H9 (cell line): ENCODE measurements around the gene IL1B. TPM values are rescaled to one million over a fixed set of nuclear protein-coding genes. Genes with fewer than 3 reads are reported as not detected.

Experiments
- DNase-seq: peaks from one replicate; pipeline ENCODE4 v3.0.0-alpha.2; 2017
- H2AFZ ChIP-seq: one replicate; pipeline ENCODE4 v1.6.1; 2013; ENCODE audit warnings: mild to moderate bottlenecking, low read length, control low read depth, moderate library complexity
- H2AK5ac ChIP-seq: 2 replicates; pipeline ENCODE4 v1.6.1; 2013; ENCODE audit warnings: low read length, control low read depth, mixed read lengths; ENCODE audit not compliant: insufficient read length
- H2BK120ac ChIP-seq: one replicate; pipeline ENCODE4 v1.6.1; 2013; ENCODE audit warnings: low read depth, mild to moderate bottlenecking, low read length, control low read depth, inconsistent platforms; ENCODE audit not compliant: poor library complexity, severe bottlenecking
- H2BK12ac ChIP-seq: 2 replicates; pipeline ENCODE4 v1.6.1; 2013; ENCODE audit warnings: low read length, control low read depth, mixed read lengths, low read depth; ENCODE audit not compliant: insufficient read length
- H2BK15ac ChIP-seq: 2 replicates; pipeline ENCODE4 v1.6.1; 2013; ENCODE audit warnings: low read depth, low read length, control low read depth
- H2BK20ac ChIP-seq: one replicate; pipeline ENCODE4 v1.6.1; 2013; ENCODE audit warnings: low read depth, mild to moderate bottlenecking, low read length, control low read depth, inconsistent platforms; ENCODE audit not compliant: poor library complexity, severe bottlenecking
- H2BK5ac ChIP-seq: 2 replicates; pipeline ENCODE4 v1.6.1; 2013; ENCODE audit warnings: low read length, control low read depth, mixed read lengths; ENCODE audit not compliant: insufficient read length
- H3K14ac ChIP-seq: 2 replicates; pipeline ENCODE4 v1.6.1; 2013; ENCODE audit warnings: low read length, control low read depth; ENCODE audit not compliant: insufficient read depth
- H3K18ac ChIP-seq: 2 replicates; pipeline ENCODE4 v1.6.1; 2013; ENCODE audit warnings: low read depth, mild to moderate bottlenecking, mixed read lengths, low read length, control low read depth; ENCODE audit not compliant: insufficient read length
- H3K23ac ChIP-seq: 2 replicates; pipeline ENCODE4 v1.6.1; 2013; ENCODE audit warnings: low read length, control low read depth, mixed read lengths, low read depth; ENCODE audit not compliant: insufficient read length
- H3K23me2 ChIP-seq: 2 replicates; pipeline ENCODE4 v1.6.1; 2013; ENCODE audit warnings: low read depth, mild to moderate bottlenecking, mixed read lengths, low read length, control low read depth; ENCODE audit not compliant: insufficient read length, poor library complexity, severe bottlenecking
- H3K27ac ChIP-seq: 2 replicates; pipeline ENCODE4 v1.5.1; 2013; ENCODE audit warnings: low read length, control low read depth, mixed read lengths, low read depth; ENCODE audit not compliant: insufficient read length
- H3K27me3 ChIP-seq: 2 replicates; pipeline ENCODE4 v1.6.1; 2013; ENCODE audit warnings: low read length, control low read depth, inconsistent platforms; ENCODE audit not compliant: insufficient read depth
- H3K4ac ChIP-seq: 2 replicates; pipeline ENCODE4 v1.6.1; 2013; ENCODE audit warnings: low read depth, mild to moderate bottlenecking, control low read depth, inconsistent platforms, low read length, moderate library complexity
- H3K4me1 ChIP-seq: 2 replicates; pipeline ENCODE4 v1.6.1; 2013; ENCODE audit warnings: low read length, control low read depth, inconsistent platforms; ENCODE audit not compliant: insufficient read depth
- H3K4me2 ChIP-seq: 2 replicates; pipeline ENCODE4 v1.6.1; 2013; ENCODE audit warnings: low read length, control low read depth, mixed read lengths; ENCODE audit not compliant: insufficient read length, insufficient read depth
- H3K56ac ChIP-seq: 2 replicates; pipeline ENCODE4 v1.6.1; 2013; ENCODE audit warnings: low read depth, mild to moderate bottlenecking, mixed read lengths, low read length, control low read depth; ENCODE audit not compliant: insufficient read length
- H3K79me1 ChIP-seq: 2 replicates; pipeline ENCODE4 v1.6.1; 2013; ENCODE audit warnings: low read depth, mild to moderate bottlenecking, moderate library complexity, low read length, control low read depth, inconsistent platforms; ENCODE audit not compliant: insufficient read depth, poor library complexity, severe bottlenecking
- H3K79me2 ChIP-seq: 2 replicates; pipeline ENCODE4 v1.6.1; 2013; ENCODE audit warnings: low read length, control low read depth, inconsistent platforms; ENCODE audit not compliant: insufficient read depth
- H3K9ac ChIP-seq: 2 replicates; pipeline ENCODE4 v1.6.1; 2013; ENCODE audit warnings: low read length, control low read depth, mixed read lengths; ENCODE audit not compliant: insufficient read length; ENCODE audit errors: extremely low read depth
- H3K9me3 ChIP-seq: one replicate; pipeline ENCODE4 v1.6.1; 2013; ENCODE audit warnings: low read depth, low read length, inconsistent platforms; ENCODE audit not compliant: control insufficient read depth
- H3T11ph ChIP-seq: one replicate; pipeline ENCODE4 v1.6.1; 2013; ENCODE audit warnings: mild to moderate bottlenecking, low read length, control low read depth, inconsistent platforms
- H4K20me1 ChIP-seq: one replicate; pipeline ENCODE4 v1.6.1; 2013; ENCODE audit not compliant: control insufficient read depth, insufficient read length, insufficient read depth
- H4K5ac ChIP-seq: 2 replicates; pipeline ENCODE4 v1.6.1; 2013; ENCODE audit warnings: low read depth, mild to moderate bottlenecking, mixed read lengths, low read length, control low read depth; ENCODE audit not compliant: insufficient read length
- H4K8ac ChIP-seq: replicated peaks from 2 replicates; pipeline ENCODE4 v1.6.1; 2013; ENCODE audit warnings: low read length, control low read depth, mixed read lengths, low read depth; ENCODE audit not compliant: insufficient read length
- H4K91ac ChIP-seq: 2 replicates; pipeline ENCODE4 v1.6.1; 2013; ENCODE audit warnings: low read depth, mild to moderate bottlenecking, moderate library complexity, mixed read lengths, low read length, control low read depth; ENCODE audit not compliant: insufficient read length
- H3K27ac Mint-ChIP-seq, 3 experiments: 2 replicates in 2 of 3; 3 replicates in 1 of 3; pipeline ENCODE4 v1.8.0; 2020 to 2021; ENCODE audit warnings: mixed read lengths in 3 of 3, mild to moderate bottlenecking in 1 of 3, moderate library complexity in 1 of 3
- H3K27me3 Mint-ChIP-seq: 2 replicates; pipeline ENCODE4 v1.8.0; 2021; ENCODE audit warnings: low read depth, mild to moderate bottlenecking, moderate library complexity, mixed read lengths
- H3K36me3 Mint-ChIP-seq, 3 experiments: 2 replicates in 2 of 3; 3 replicates in 1 of 3; pipeline ENCODE4 v1.8.0; 2020 to 2021; ENCODE audit warnings: low read depth in 3 of 3, mixed read lengths in 3 of 3; ENCODE audit not compliant: insufficient read depth in 1 of 3
- H3K4me1 Mint-ChIP-seq, 2 experiments: 2 replicates each; pipeline ENCODE4 v1.8.0; 2020; ENCODE audit warnings: mixed read lengths in 2 of 2
- H3K4me3 Mint-ChIP-seq, 2 experiments: 2 replicates in 1 of 2; 3 replicates in 1 of 2; pipeline ENCODE4 v1.8.0; 2020 to 2021; ENCODE audit warnings: mild to moderate bottlenecking in 2 of 2, mixed read lengths in 2 of 2, moderate library complexity in 1 of 2
- H3K9me3 Mint-ChIP-seq, 2 experiments: 2 replicates in 1 of 2; 3 replicates in 1 of 2; pipeline ENCODE4 v1.8.0; 2020; ENCODE audit warnings: mild to moderate bottlenecking in 2 of 2, mixed read lengths in 2 of 2, moderate library complexity in 1 of 2
- CTCF ChIP-seq: fragments of 200-600 bp; sonication (generic); conservative IDR thresholded peaks from 3 replicates; pipeline ENCODE4 v1.8.0; 2021; ENCODE audit warnings: antibody characterized with exemption, mild to moderate bottlenecking
- WGBS: extraction: QIAGEN DNeasy Blood & Tissue Kit; methylation state at CpG from one replicate; pipeline ENCODE4 v1.1.7; 2013; ENCODE audit warnings: missing lambda C conversion rate, low lambda C conversion rate, mixed read lengths; ENCODE audit not compliant: insufficient read length; ENCODE audit errors: extremely low coverage; 5-methylcytosine and 5-hydroxymethylcytosine counted together
- total RNA-seq: library from RNA; stranded (reverse); gene quantifications from 2 replicates; pipeline ENCODE4 v1.2.1, GENCODE V29; 2021

The IL1B gene
- total RNA-seq, 1 experiment from 2014 or later: not detected

GRCh38 chr2:112866128-112866835 is 29.7 kb upstream of the IL1B start:
- no peak for DNase-seq
- Histone ChIP-seq H3K18ac (no peak overlapping the region), H2AK5ac (no peak overlapping the region), H3K9me3 (peaks cover 36% of the 10 kb centered on the region), H3T11ph (no peak overlapping the region), H2AFZ (no peak overlapping the region), H3K79me1 (no peaks in the 10 kb centered on the region), H2BK15ac (no peak overlapping the region), H3K27me3 (no peaks in the 10 kb centered on the region), H3K23ac (no peak overlapping the region), H3K4me1 (peaks cover 7% of the 10 kb centered on the region; the same call in 1 of the 2 replicates), H4K20me1 (no peaks in the 10 kb centered on the region), H2BK12ac (no peak overlapping the region), H2BK5ac (no peak overlapping the region), H3K14ac (no peak overlapping the region), H2BK120ac (no peak overlapping the region), H3K23me2 (no peaks in the 10 kb centered on the region), H3K27ac (no peak overlapping the region), H3K4ac (no peak overlapping the region), H2BK20ac (no peak overlapping the region), H4K8ac (no peak overlapping the region), H3K9ac (no peak overlapping the region), H3K79me2 (no peaks in the 10 kb centered on the region), H4K91ac (no peak overlapping the region), H3K56ac (no peak overlapping the region), H3K4me2 (no peak overlapping the region), H4K5ac (no peak overlapping the region)
- no peaks in the 10 kb centered on the region for H3K27me3 Mint-ChIP-seq
- WGBS: no CpG with 5 or more reads among the region's 8 CpGs
- H3K4me3 Mint-ChIP-seq: no peak overlapping the region
- H3K36me3 Mint-ChIP-seq: peaks cover 23 to 47% (median 42%) of the 10 kb centered on the region in 3 experiments
- no peak overlapping the region for H3K27ac Mint-ChIP-seq
- peaks cover 9% of the 10 kb centered on the region in 2 experiments for H3K4me1 Mint-ChIP-seq
- no peak for TF ChIP-seq CTCF
- H3K9me3 Mint-ChIP-seq: peaks cover 50 to 54% of the 10 kb centered on the region in 2 experiments
